Activated CD4-positive, alpha-beta memory T cell treated with anti-CD3 and anti-CD28 coated beads, Interleukin-2, amount 10 ng/mL, durations not matched to agents 7 days and 5 days (primary cell): Measurements from ENCODE around the gene ALG2. TPM values are rescaled to one million over a fixed set of nuclear protein-coding genes. Genes with fewer than 3 reads are reported as not detected.

Experiments
- total RNA-seq, 2 experiments: library from RNA; stranded (reverse); gene quantifications; one replicate each; pipeline ENCODE4 v1.2.3, GENCODE V29; 2021

Gene ALG2
- total RNA-seq, 2 experiments from 2014 or later: 30.0 to 31.9 TPM

Other genes with a start within 250 kb of the ALG2 start
- 10 to 100 TPM; 57.4 to 58.5 TPM for gene TGFBR1, start 116.8 kb downstream of the ALG2 start, total RNA-seq
- gene SEC61B, start 340 bp upstream of the ALG2 start, total RNA-seq: 100 to 1,000 TPM; 148 to 165 TPM